Spleen (tissue), 11 donors: ENCODE results near the gene CR1. TPM values are rescaled to one million over a fixed set of nuclear protein-coding genes. Genes with fewer than 3 reads are reported as not detected.
"Not testable (repeated sequence)": the region's sequence is repeated elsewhere in the genome, so short reads cannot be mapped to it uniquely, and the experiment has no call there.

Source experiments
- DNase-seq: peaks from one replicate; pipeline ENCODE4 v3.0.0-alpha.2; 2020
- H3K27ac ChIP-seq, 8 donors: fragments of 200-600 bp; sonication (generic) in 7 of 8; 1 replicate in 4 of 8; 2 replicates in 4 of 8; pipeline versions ENCODE4 v1.5.0 to v1.8.0; 2016 to 2021; ENCODE audit warnings: inconsistent platforms in 4 of 8, mild to moderate bottlenecking in 4 of 8, moderate library complexity in 1 of 8
- H3K27me3 ChIP-seq, 7 donors: fragments of 200-600 bp; sonication (generic) in 6 of 7; replicated peaks in 1 of 7; 1 replicate in 4 of 7; 2 replicates in 3 of 7; pipeline versions ENCODE4 v1.5.0 to v1.8.0; 2016 to 2021; ENCODE audit warnings: inconsistent platforms in 3 of 7, mild to moderate bottlenecking in 1 of 7
- H3K36me3 ChIP-seq, 6 donors: fragments of 200-600 bp; sonication (generic) in 5 of 6; 1 replicate in 4 of 6; 2 replicates in 2 of 6; pipeline versions ENCODE4 v1.5.0 to v1.8.0; 2016 to 2021; ENCODE audit warnings: inconsistent platforms in 2 of 6
- H3K4me1 ChIP-seq, 6 donors: fragments of 200-600 bp; sonication (generic) in 5 of 6; 1 replicate in 3 of 6; 2 replicates in 3 of 6; pipeline versions ENCODE4 v1.5.0 to v1.8.0; 2016 to 2021; ENCODE audit warnings: inconsistent platforms in 3 of 6
- H3K4me3 ChIP-seq, 8 donors: fragments of 200-600 bp; sonication (generic) in 7 of 8; 1 replicate in 4 of 8; 2 replicates in 4 of 8; pipeline versions ENCODE4 v1.5.0 to v1.8.0; 2016 to 2021; ENCODE audit warnings: inconsistent platforms in 4 of 8, mild to moderate bottlenecking in 4 of 8, moderate library complexity in 2 of 8
- H3K9me3 ChIP-seq, 8 donors: fragments of 200-600 bp; sonication (generic) in 7 of 8; 1 replicate in 4 of 8; 2 replicates in 4 of 8; pipeline versions ENCODE4 v1.5.0 to v1.8.0; 2016 to 2021; ENCODE audit warnings: inconsistent platforms in 4 of 8
- POLR2A ChIP-seq, 3 donors: fragments of 450-650 bp; IDR thresholded peaks; one replicate each; pipeline ENCODE4 v1.5.1; 2017; ENCODE audit warnings: antibody characterized with exemption in 3 of 3, mild to moderate bottlenecking in 1 of 3
- POLR2AphosphoS5 ChIP-seq, 3 donors: sonication (generic); formaldehyde crosslinking; IDR thresholded peaks; one replicate each; pipeline ENCODE4 v1.5.1; 2017; ENCODE audit warnings: antibody characterized with exemption in 3 of 3
- WGBS, 5 donors: extraction: QIAGEN DNeasy Blood & Tissue Kit in 3 of 5; methylation state at CpG; one replicate each; pipeline versions ENCODE4 v1.1.5 to v1.1.7; 2013 to 2018; 5-methylcytosine and 5-hydroxymethylcytosine counted together
- intact Hi-C: fragments of 100-400 bp; cut with DNase I; formaldehyde crosslinking; loops from one replicate; pipeline ENCODE4 v1.15.0; 2023; ENCODE audit warnings: low total_unique reads
- polyA plus RNA-seq, 3 donors: library from polyadenylated mRNA; stranded (reverse); fragments of 200-250 nt; gene quantifications; one replicate each; pipeline ENCODE4 v1.2.1, GENCODE V29; 2013
- total RNA-seq, 7 donors: library from RNA; depleted of rRNA in 3 of 7; stranded (reverse); fragments of >200 nt in 3 of 7; fragmentation: NEBNext Ultra II Directional in 4 of 7; extraction: Animal tissue kit (Norgen Biotek cat#: 25700) in 4 of 7; gene quantifications; one replicate each; pipeline versions ENCODE4 v1.1.0 to v1.2.1, GENCODE V29; 2016 to 2021
- TF ChIP-seq, protein P1 (sequence below), 11 experiments: fragments of 200-600 bp in 7 of 11; fragments of 450-650 bp in 4 of 11; sonication (generic) in 4 of 11; IDR thresholded peaks in 8 of 11; conservative IDR thresholded peaks in 3 of 11; 1 replicate in 7 of 11; 2 replicates in 4 of 11; pipeline versions ENCODE4 v1.4.0 to v1.8.0; 2016 to 2021; ENCODE audit warnings: antibody characterized with exemption in 11 of 11, inconsistent platforms in 4 of 11, mild to moderate bottlenecking in 1 of 11
- donor health status: healthy with polysubstance abuse.
- donor health status: DM: no; HTN: no; CAD: no; lungs with moderate emphysema.
- donor health status: DM: no; HTN: no; CAD: no.
- donor health status: Bipolar disorder and iron deficiency.
- donor health status: healthy.
- donor health status: DM: no; HTN: no; CAD: no.
- donor health status: DM: yes; HTN: yes; CAD: no.

CR1 gene
- total and polyA plus RNA-seq, 10 donors = 30.5 to 290 (median 159) TPM

DNA sequence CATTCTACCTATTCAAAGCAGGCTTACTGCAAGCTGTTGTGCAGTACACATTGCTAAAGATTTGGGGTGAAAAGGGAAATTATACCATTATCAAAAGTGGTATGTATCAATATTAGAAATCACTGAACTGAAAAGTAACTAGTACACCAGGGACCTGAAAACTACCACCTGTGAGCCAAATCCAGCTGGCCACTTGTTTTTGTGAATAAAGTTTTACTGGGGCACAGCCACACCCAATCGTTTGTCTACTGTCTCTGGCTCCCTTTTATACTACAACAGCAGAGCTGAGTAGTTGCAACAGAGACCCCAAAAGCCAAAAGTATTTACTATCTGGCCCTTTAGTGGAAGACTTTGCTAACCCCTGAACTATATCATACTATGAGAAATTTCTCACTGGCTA, 135.2 kb downstream of the CR1 start:
- Histone ChIP-seq H3K27me3 (no peaks in the 10 kb centered on the region), H3K4me3 (no peak overlapping the region), H3K9me3 (no peaks in the 10 kb centered on the region), H3K27ac (no peak overlapping the region), H3K36me3 (peaks cover 0 to 94% (median 21%) of the 10 kb centered on the region in 6 donors), H3K4me1 (no peaks in the 10 kb centered on the region)
- WGBS, 5 donors = 41 to 68% (median 53%) methylated on average over 1 of the region's 1 CpG
- TF ChIP-seq POLR2AphosphoS5 (IDR thresholded peaks at IDR 0.05) (no peak), POLR2A (IDR thresholded peaks at IDR 0.05) (no peak)
- TF ChIP-seq, protein P1, sequence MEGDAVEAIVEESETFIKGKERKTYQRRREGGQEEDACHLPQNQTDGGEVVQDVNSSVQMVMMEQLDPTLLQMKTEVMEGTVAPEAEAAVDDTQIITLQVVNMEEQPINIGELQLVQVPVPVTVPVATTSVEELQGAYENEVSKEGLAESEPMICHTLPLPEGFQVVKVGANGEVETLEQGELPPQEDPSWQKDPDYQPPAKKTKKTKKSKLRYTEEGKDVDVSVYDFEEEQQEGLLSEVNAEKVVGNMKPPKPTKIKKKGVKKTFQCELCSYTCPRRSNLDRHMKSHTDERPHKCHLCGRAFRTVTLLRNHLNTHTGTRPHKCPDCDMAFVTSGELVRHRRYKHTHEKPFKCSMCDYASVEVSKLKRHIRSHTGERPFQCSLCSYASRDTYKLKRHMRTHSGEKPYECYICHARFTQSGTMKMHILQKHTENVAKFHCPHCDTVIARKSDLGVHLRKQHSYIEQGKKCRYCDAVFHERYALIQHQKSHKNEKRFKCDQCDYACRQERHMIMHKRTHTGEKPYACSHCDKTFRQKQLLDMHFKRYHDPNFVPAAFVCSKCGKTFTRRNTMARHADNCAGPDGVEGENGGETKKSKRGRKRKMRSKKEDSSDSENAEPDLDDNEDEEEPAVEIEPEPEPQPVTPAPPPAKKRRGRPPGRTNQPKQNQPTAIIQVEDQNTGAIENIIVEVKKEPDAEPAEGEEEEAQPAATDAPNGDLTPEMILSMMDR (IDR thresholded peaks at IDR 0.05 in 8 of 11, conservative IDR thresholded peaks at IDR 0.05 in 3 of 11) = no peak
- intact Hi-C loops = no loop called here
- DNase-seq = no peak

DNA sequence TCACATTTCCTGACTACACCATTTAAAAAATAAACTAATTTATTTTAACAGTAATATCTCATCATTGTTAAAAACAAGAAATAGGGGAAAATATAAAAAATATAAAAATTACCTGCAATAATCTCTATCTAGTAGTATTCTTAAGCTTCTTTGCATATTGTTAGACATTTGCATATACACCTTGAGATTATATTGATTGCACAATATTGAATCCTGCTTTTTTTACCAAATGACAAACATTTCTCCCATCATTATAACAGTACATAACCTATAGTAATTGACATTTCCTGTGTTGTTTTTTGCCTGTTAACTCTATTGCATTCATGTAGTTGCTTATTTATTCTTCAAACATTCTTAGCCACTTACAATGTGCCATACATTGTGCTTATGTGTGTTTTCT, 137.3 kb downstream of the CR1 start:
- no peaks in the 10 kb centered on the region for H3K4me1 ChIP-seq
- no peaks in the 10 kb centered on the region for H3K27me3 ChIP-seq
- H3K27ac ChIP-seq = no peak overlapping the region
- no peaks in the 10 kb centered on the region for H3K9me3 ChIP-seq
- no peak for DNase-seq
- no peak for TF ChIP-seq POLR2A (IDR thresholded peaks at IDR 0.05)
- no peak for TF ChIP-seq POLR2AphosphoS5 (IDR thresholded peaks at IDR 0.05)
- TF ChIP-seq, protein P1 (IDR thresholded peaks at IDR 0.05 in 8 of 11, conservative IDR thresholded peaks at IDR 0.05 in 3 of 11) = no peak
- intact Hi-C loops = no loop called here
- H3K4me3 ChIP-seq = no peak overlapping the region
- peaks cover 0 to 87% (median 21%) of the 10 kb centered on the region in 6 donors for H3K36me3 ChIP-seq

DNA sequence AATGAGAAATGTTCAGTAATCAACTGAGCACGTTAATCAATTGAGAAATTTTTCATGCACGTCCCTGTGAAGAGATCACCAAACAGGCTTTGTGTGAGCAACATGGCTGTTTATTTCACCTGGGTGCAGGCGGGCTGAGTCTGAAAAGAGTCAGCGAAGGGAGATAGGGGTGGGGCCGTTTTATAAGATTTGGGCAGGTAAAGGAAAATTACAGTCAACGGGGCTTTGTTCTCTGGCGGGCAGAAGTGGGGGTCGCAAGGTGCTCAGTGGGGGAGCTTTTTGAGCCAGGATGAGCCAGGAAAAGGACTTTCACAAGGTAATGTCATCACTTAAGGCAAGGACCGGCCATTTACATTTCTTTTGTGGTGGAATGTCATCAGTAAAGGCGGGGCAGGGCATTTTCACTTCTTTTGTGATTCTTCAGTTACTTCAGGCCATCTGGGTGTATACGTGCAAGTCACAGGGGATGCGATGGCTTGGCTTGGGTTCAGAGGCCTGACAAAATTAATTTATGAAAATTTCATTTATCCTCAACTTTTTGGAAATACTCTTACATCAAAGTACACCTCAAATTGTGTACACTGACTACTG, 137.8 kb downstream of the CR1 start:
- intact Hi-C loops, H3K27ac ChIP-seq, H3K4me1 ChIP-seq, DNase-seq, H3K27me3 ChIP-seq, H3K4me3 ChIP-seq, H3K9me3 ChIP-seq: not testable (repeated sequence)
- peaks cover 0 to 92% (median 21%) of the 10 kb centered on the region in 6 donors for H3K36me3 ChIP-seq
- WGBS, 5 donors = 87 to 95% (median 92%) methylated on average over 12 of the region's 12 CpGs

DNA sequence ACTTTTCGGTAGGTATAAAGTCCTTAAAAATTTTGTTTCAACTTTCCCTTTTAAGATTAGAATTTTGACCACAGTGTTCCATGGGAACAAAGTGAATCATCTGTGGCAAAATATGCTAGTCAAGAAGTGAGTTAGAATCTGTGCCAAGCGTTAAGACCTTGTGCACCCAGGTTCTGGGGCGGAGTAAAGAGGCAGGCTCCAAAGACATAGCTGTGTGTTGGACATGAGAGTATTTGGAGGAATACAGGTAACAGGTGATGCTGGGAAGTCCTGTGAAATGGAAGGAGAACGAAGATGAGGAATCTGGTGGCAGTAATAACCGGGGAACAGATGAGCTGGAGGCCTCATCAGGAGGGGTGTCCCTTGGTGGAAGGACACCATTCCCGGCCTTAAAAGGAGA, 138.3 kb downstream of the CR1 start:
- intact Hi-C loops, H3K4me3 ChIP-seq, H3K9me3 ChIP-seq, H3K27ac ChIP-seq, H3K4me1 ChIP-seq, DNase-seq, H3K27me3 ChIP-seq: not testable (repeated sequence)
- peaks cover 0 to 92% (median 21%) of the 10 kb centered on the region in 6 donors for H3K36me3 ChIP-seq
- WGBS, 5 donors = 80 to 99% (median 88%) methylated on average over 4 to 6 of the region's 6 CpGs

DNA sequence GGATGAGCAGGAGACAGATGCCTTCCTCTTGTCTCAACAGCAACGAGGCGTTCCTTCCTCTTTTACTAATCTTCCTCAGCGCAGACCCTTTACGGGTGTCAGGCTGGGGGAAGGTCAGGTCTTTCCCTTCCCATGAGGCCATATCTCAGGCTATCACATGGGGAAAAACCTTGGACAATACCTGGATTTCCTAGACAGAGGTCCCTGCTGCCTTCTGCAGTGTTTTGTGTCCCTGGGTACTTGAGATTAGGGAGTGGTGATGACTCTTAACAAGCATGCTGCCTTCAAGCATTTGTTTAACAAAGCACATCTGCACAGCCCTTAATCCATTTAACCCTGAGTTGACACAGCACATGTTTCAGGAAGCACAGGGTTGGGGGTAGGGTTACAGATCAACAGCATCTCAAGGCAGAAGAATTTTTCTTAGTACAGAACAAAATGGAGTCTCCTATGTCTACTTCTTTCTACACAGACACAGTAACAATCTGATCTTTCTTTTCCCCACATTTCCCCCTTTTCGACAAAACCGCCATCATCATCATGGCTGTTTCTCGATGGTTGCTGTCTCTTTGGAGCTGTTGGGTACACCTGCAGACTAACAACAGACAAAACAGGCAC, 139.7 kb downstream of the CR1 start:
- H3K4me3 ChIP-seq, H3K4me1 ChIP-seq, H3K27ac ChIP-seq, H3K9me3 ChIP-seq, DNase-seq, H3K27me3 ChIP-seq, intact Hi-C loops: not testable (repeated sequence)
- 40 to 52% (median 46%) methylated on average over 7 of the region's 7 CpGs for WGBS, 5 donors
- peaks cover 0 to 92% (median 18%) of the 10 kb centered on the region in 6 donors for H3K36me3 ChIP-seq

DNA sequence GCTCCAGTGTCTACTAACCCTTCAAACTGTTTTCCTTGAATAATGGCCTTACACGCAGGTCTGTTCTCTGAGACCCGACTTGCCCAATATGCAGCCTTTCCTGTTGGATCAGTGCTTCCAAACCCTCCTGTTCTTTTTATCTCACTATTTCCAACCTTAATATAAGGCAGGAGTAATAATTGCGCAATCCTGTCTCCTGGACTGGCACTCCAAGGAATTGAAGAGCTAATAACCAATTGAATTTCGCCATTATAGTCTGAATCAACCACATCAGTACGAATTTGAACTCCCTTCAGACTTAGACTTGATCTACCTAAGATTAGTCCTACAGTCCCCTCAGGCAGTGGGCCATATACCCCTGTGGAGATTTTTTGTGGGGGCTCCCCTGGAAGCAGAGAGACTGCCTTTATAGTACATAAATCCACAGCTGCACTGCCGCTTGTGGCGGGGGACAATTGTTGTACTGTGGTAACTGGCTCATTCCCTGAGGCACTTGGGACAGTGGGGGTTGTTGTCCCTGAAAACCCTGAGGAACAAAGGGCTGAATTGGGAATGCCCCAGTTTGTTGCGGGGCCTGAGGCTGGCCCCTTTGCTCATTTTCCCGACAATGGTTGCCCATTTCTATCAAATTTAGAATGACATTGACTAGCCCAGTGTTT, 142.7 kb downstream of the CR1 start:
- H3K9me3 ChIP-seq, intact Hi-C loops, H3K4me3 ChIP-seq, H3K27ac ChIP-seq, H3K27me3 ChIP-seq, H3K4me1 ChIP-seq, DNase-seq: not testable (repeated sequence)
- H3K36me3 ChIP-seq = peaks cover 0 to 80% (median 3%) of the 10 kb centered on the region in 6 donors
- 92 to 95% (median 94%) methylated on average over 9 of the region's 9 CpGs for WGBS, 5 donors

DNA sequence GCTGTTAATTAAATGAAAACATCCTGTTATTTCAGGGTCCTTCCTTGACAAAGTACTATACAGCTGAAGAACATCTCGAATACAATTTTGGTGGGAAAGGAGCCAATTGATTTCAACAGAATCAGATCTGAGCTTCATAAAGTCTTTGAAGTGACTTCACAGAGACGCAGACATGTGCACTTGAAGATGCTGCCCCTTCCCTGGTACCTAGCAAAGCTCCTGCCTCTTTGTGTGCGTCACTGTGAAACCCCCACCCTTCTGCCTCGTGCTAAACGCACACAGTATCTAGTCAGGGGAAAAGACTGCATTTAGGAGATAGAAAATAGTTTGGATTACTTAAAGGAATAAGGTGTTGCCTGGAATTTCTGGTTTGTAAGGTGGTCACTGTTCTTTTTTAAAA, 143.4 kb downstream of the CR1 start:
- H3K4me3 ChIP-seq, H3K27ac ChIP-seq, DNase-seq, intact Hi-C loops, H3K9me3 ChIP-seq, H3K27me3 ChIP-seq: not testable (repeated sequence)
- peaks cover 0 to 72% (median 2%) of the 10 kb centered on the region in 6 donors for H3K36me3 ChIP-seq
- WGBS, 5 donors = 74 to 80% (median 77%) methylated on average over 5 of the region's 5 CpGs
- peaks cover 0 to 14% (median 5%) of the 10 kb centered on the region in 6 donors for H3K4me1 ChIP-seq
